NCI-H2227 (cell line): ENCODE data around the gene POMT2.
A peak's percentile ranks its signal among the peaks of the same experiment; 100 is the strongest.
"Not testable (repeated sequence)": the region's sequence is repeated elsewhere in the genome, so short reads cannot be mapped to it uniquely, and the experiment has no call there.

ENCODE experiments used
- DNase-seq: peaks from one replicate; lab custom pipeline; 2025; ENCODE audit not compliant: unreplicated experiment; lab: John Stamatoyannopoulos, UW

Gene POMT2

DNA sequence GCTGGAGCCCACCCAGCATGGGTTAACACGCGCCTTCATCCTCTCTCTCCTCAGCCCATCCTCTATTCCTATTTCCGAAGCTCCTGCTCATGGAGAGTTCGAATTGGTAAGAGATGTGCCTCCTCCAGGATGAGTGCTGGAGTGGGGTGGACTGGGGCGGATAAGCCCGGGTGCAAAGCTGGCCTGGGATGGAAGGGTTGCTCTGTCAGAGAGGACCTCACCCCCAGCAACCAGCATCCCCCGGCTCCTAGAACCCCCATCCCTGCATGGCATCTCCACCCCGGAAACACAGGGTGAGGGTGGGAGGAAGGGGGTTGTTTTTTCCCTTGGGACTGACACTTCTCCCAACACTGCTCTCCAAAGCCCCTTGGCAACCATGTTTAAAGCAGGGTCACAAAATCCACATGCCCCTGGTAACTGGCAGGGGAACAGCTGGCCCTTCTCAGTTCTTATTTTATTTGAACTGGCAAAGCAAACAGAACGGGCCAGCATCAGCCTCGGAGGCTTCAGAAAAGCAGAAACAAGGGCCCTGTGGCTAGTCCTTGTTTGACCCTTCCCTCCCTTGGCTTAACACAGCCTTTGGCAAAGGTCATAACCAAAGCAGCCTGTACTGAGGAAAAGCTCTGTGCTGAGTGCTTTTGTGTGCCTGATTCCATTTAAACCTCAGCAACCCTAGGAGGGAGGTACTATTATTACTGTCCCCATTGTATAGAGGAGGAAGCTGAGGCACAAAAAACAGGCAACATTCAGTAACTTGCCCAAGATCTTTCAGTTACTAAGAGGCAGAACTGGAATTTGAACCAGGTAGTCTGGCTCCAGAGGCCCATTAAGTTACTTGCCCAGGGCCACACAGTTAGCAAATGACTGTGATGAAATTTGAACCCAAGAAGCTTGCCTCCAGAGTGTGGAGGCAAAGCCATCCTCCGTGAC lies 4.4 kb upstream of the POMT2 start:
- DNase-seq, result no peak

GRCh38 chr14:77324289-77324688 lies 3.6 kb upstream of the POMT2 start:
- no peak for DNase-seq

GRCh38 chr14:77323571-77323970 lies 2.9 kb upstream of the POMT2 start:
- no peak for DNase-seq

DNA sequence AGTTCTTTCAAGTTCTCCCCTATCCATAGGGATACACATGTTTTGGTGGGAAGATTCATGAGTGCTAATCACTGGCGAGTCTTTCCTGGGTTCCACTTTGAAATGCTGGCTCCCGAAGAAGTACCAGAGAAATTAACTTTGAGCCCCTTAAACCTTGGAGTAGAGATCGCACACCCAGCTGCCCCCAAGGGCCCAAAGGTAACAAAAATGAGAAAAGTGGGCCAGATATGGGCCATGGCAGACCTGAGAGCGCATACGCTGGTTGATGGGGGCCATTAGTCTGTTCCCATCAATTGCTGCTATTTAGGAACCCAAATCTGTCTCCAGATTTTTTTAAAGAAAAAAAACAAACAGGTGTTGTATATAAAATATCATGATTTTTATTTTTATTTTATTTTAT lies 2.3 kb upstream of the POMT2 start:
- no peak for DNase-seq

DNA sequence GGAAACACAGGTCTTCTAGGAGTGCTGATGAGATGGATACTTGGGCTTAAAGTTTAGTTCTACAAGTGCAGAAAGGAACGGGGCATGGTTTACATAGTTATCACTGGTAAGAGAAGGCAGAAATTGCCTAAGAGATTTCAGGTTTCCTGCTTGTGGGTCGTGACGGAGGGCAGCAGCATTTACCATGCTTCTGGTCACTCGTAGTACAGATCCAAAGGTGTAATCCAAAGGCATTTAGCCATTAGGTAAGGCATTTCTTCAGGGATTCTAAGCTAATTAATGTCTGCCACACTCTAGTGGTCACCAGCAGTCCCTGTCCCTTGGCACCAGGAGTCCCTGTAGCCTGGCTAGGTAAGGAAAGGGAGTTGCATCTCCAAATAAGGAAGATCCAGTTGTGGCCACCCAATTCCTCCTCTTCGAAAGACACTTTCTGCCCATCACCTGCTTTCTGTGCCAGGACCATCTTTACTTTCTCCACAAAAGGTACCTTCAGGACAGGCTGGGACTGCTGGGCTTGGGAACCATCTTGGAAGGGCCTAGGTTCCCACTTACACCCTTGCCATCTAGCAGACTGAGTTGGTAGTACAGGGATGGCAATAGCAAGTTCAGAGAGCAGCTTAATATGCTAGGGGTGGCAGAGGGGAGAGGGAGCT lies 1.7 kb upstream of the POMT2 start:
- peak; percentile 28 for DNase-seq

DNA sequence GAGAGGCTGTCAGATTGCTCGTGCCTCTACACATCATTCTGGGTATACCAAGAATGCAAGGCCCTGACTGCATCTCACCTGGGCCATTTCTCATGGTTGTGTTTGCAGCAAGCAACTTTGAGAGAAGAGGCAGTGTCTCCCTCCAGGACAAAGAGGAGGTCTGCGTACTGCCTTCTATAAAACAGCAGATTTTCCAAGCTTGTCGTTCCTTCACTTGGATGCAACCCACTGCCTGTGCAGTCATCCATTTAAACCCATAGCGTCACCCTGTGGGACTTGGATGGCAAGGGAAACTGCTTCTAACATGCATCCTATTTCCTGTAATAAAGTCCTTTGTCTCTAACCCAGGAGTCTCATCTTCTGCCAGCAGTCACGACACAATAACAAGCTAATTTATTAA lies 1.3 kb downstream of the POMT2 start:
- peak; percentile 19 for DNase-seq

DNA sequence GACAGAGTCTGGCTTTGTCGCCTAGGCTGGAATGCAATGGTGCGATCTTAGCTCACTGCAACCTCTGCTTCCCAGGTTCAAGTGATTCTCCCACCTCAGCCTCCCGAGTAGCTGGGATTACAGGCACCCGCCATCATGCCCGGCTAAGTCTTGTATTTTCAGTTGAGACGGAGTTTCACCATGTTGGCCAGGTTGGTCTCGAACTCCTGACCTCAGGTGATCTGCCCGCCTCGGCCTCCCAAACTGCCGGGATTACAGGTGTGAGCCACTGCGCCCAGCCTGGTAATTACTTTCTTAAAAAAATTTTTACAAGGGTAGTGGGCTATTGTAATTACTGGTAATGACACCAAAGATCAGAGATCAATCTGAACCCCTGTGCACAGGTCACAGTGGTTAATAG lies 1.9 kb downstream of the POMT2 start:
- not testable (repeated sequence) for DNase-seq

DNA sequence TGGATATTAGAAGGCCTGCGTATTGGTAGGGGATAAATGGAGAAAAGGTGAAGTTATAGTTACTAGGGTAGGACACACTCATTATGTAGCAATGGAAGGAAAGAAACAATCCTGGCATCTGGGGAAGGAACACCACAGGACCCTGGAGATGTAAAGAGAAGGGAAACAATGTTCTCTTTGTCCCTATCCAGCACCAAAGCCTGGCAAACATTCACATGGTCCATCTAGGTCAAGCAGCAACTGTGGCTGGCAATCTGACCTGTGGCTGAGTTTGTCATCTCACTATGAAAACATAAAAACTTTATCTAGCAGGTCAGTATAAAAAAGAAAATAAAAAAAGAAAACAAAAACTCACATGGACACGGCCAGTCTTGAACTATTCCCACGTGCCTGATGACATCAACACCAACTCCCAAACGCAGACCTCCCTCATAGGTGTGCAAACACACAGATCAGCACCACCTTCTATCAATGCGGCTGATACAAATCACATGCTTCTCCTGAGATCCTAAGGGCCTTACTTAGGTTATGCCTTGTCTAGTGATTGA lies 2.6 kb downstream of the POMT2 start:
- DNase-seq, result no peak

GRCh38 chr14:77316872-77317301 lies 3.8 kb downstream of the POMT2 start:
- no peak for DNase-seq

GRCh38 chr14:77316195-77316505 lies 4.5 kb downstream of the POMT2 start:
- DNase-seq, result no peak

DNA sequence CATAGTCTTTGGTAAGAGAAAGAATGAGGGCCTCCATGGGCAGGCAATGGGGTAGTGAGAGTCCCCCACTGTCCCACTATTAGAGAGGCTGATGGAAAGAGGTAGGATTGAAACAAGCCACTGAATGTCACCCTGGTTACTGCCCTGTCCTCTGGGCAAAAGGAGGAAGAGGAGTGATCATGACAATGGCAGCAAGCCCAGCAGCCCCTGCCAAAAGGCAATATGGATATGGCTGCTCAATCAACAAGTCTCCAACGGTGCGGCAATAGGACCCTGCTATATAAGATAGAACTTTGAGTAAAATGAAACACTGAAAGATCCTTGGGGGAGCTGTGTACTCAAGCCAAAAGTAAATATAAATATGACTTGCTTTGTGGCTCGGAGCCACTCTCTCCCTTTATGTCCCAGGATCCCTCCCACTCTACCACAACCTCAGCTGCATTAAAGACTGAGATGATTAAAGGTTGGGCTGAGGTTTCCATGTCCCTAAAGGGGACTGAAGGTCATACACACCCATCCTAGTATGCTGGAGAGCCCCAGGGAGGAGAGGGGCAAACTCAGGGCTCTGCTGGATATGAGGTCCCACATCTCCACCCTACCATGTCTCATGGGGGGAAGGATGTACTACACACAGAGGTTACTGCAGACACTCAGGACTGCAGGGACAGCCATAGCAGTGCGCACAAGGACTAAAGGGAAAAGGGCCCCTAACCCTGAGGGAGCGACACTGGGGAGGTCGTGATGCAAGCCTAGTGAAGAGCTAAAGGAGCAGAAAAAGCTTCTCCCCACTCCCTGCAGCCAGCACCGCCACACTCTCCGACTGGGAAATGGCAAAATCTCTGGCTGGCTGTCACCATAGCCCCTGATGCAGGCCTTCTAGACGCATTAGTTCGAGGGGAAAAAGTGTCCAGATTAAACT lies 5.9 kb downstream of the POMT2 start:
- no peak for DNase-seq

- no peak for DNase-seq
Observed at GRCh38 chr14:77314043-77314442, 6.6 kb downstream of the POMT2 start.

- no peak for DNase-seq
Observed at GRCh38 chr14:77313371-77313770, 7.3 kb downstream of the POMT2 start.

DNA sequence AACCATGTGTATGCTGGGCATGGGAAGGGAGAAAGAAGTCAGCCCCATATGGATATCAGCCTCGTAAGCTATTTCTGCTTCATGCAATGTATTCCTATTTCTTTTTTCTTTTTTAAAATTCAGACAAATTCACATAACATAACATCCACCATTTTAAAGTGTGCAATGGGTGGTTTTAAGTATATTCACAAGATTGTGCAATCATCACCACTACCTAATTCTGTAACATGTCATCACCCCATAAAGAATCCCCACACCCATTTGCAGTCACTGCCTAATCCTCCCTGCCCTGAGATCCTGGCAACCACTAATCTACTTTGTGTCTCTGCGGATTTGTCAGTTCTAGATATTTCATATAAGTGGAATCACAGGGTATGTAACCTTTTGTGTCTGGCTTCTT lies 9.5 kb downstream of the POMT2 start:
- DNase-seq, result no peak

GRCh38 chr14:77310026-77310425 lies 10.7 kb downstream of the POMT2 start:
- no peak for DNase-seq

DNA sequence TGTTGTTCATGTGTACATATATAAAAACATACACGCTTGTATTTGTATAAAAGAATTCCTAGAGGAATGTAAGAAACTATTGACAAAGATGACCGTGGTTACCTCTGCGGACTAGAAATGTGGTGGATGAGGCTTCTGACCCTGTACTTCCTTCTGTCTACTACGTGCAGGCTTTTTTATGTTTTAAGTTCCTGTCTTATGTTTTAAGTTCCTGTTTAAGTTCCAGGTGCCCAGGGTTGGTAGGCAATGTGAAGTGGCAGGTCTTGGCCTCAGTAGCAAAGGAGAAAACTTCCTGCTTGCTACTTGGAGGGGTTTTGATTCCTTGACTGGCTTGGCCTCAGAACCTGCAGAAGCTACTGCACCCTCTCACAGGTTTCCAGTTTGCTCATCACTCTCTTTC lies 11.6 kb downstream of the POMT2 start:
- DNase-seq, result no peak

DNA sequence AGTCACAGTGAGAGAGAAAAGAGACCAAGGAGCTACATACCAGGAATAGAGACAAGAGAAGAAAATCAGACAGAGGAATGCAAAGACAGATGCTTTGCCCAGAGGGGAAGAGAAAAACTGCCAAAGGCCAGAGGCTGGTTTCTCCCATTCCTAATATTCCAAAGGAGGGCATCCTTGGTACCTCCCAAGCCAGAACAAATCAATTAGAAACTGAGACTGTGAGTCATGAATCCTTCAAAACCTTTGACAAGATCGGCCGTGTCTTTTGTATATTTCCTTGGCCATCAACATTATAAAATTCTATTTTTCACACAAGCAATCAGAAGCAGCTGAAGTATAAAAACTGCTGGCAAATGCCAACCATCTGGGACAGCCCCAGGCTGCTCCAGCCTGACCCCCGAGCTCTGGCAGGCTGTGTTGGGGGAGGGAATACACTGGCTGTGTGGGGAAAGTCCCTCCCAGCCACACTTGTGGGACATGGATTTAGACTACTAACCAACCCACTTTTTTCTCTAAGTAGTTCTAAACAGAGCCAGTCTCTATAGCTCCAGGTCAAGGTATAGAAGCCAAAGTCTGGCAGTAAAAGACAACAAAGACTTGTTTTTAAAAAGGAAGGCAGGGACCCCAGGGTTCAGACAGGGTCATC lies 13.7 kb downstream of the POMT2 start:
- DNase-seq, result no peak

DNA sequence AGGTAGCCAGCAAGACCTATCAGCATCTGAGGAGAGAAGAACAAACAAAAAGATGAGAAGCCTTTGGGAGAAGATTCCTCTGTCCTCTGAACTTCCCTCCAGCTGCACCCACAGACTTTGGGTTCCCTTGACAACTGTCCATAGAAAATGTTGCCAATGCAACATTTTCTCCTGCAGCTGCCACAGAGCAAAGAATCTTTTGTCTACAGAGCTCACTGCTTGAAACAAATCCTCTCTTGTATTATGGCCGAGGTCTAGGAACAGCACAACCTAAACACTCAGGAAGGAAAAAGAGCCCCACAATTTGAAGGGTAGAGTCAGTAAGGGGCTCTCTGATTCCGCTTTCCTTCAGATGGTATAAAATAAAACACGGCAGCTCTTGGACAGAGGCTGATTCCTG lies 14.3 kb downstream of the POMT2 start:
- no peak for DNase-seq

GRCh38 chr14:77305696-77306095 lies 15.0 kb downstream of the POMT2 start:
- DNase-seq, result no peak

- no peak for DNase-seq
Observed at GRCh38 chr14:77303417-77304156, 17.1 kb downstream of the POMT2 start.
